Urinary bladder (tissue), 4 donors: ENCODE measurements around the gene EML4. TPM values are rescaled to one million over a fixed set of nuclear protein-coding genes. Genes with fewer than 3 reads are reported as not detected.
"Not testable (repeated sequence)": the region's sequence is repeated elsewhere in the genome, so short reads cannot be mapped to it uniquely, and the experiment has no call there.

ENCODE experiments used
- DNase-seq: peaks from one replicate; pipeline ENCODE4 v3.0.0-alpha.2; 2015; ENCODE audit errors: extremely low spot score
- H3K27ac ChIP-seq: one replicate; pipeline ENCODE4 v1.5.1; 2013; ENCODE audit warnings: low read depth, mild to moderate bottlenecking, moderate library complexity
- H3K36me3 ChIP-seq: one replicate; pipeline ENCODE4 v1.6.1; 2013; ENCODE audit warnings: mild to moderate bottlenecking, moderate library complexity; ENCODE audit not compliant: insufficient read depth
- H3K4me1 ChIP-seq: one replicate; pipeline ENCODE4 v1.6.1; 2013; ENCODE audit warnings: mild to moderate bottlenecking, moderate library complexity; ENCODE audit not compliant: insufficient read depth
- H3K4me3 ChIP-seq: one replicate; pipeline ENCODE4 v1.5.1; 2013; ENCODE audit warnings: low read depth, low read length
- WGBS: extraction: QIAGEN DNeasy Blood & Tissue Kit; methylation state at CpG from one replicate; pipeline ENCODE4 v1.1.7; 2013; 5-methylcytosine and 5-hydroxymethylcytosine counted together
- polyA plus RNA-seq: library from polyadenylated mRNA; stranded (reverse); fragments of 200-250 nt; gene quantifications from one replicate; pipeline ENCODE4 v1.2.3, GENCODE V29; 2013
- total RNA-seq: library from RNA; depleted of rRNA; stranded (reverse); fragments of >200 nt; gene quantifications from one replicate; pipeline ENCODE4 v1.2.3, GENCODE V29; 2014
- donor health status: healthy with polysubstance abuse.
- donor health status: healthy.

EML4 gene
- total and polyA plus RNA-seq, 2 donors: 11.4 to 93.6 TPM

DNA sequence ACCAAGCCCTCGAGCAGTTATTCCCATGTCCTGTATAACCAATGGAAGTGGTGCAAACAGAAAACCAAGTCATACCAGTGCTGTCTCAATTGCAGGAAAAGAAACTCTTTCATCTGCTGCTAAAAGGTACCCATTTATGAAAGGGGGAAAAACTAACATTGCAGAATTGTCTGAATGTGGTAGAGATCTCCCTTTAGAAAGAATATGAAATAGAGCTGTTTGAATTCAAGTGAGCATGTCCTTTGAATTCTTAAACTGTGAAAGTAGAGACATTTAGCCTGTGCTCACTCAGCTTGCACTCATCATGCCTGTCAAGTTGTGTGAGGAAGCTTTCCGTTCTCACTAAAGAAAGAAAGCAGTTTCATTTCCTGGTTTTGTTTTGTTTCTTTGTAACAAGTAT lies 87.4 kb downstream of the EML4 start:
- H3K4me3 ChIP-seq: no peak overlapping the region
- no peaks in the 10 kb centered on the region for H3K4me1 ChIP-seq
- H3K27ac ChIP-seq: no peak overlapping the region
- peaks cover 1% of the 10 kb centered on the region for H3K36me3 ChIP-seq
- 74% methylated on average over 2 of the region's 2 CpGs for WGBS
- no peak for DNase-seq

DNA sequence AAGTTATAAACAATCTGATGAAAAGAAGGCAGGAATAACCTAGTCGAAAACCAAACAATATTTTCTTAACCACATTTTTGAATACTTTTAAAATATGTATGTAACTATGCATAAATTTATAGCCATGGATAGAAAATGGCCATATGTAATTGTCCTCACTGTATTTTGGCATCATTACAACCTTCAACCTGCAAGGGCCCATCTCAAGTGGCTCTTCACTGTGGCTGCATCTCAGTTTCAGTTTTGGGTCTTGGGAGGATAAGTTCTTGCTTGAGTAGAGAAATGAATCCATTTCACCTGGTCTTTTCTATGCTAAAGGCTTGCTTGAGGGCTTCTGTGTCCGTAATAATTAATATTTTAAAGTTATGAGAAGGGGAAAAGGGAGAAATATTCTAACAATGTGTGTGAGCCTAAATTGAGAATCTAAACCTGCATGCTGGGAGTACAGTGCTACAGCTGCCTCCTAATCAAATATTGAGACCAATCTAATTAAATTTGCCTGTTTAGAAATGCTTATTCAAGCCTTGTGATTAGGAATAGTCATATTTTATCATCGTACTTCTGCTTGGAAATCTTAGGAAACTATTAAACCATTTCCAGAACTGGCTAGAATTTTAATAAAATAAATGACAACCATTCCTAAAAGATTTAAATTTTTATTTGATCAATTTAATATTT lies 92.5 kb downstream of the EML4 start:
- 91% methylated on average over 3 of the region's 3 CpGs for WGBS
- Histone ChIP-seq H3K27ac (no peak overlapping the region), H3K4me1 (no peaks in the 10 kb centered on the region), H3K36me3 (peaks cover 1% of the 10 kb centered on the region), H3K4me3 (no peak overlapping the region)
- no peak for DNase-seq

DNA sequence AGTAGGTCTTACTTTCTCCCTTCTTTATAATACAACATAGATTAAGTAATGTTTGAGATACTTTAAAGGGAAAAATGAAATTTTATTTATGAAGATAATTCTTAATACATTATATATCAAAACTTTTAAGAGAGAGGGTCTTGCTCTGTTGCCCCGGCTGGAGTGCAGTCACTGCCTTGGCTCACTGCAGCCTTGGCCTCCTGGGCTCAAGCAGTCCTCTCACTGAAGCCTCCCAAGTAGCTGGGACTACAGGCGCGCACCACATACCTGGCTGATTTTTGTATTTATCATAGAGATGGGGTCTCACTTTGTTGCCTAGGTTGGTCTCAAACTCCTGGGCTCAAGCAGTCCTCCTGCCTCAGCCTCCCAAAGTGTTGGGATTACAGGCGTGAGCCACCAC lies 97.1 kb downstream of the EML4 start:
- DNase-seq: no peak
- Histone ChIP-seq H3K36me3 (peaks cover 3% of the 10 kb centered on the region), H3K4me1 (no peaks in the 10 kb centered on the region), H3K27ac (no peak overlapping the region), H3K4me3 (no peak overlapping the region)
- WGBS: over 99% methylated on average over 4 of the region's 4 CpGs

DNA sequence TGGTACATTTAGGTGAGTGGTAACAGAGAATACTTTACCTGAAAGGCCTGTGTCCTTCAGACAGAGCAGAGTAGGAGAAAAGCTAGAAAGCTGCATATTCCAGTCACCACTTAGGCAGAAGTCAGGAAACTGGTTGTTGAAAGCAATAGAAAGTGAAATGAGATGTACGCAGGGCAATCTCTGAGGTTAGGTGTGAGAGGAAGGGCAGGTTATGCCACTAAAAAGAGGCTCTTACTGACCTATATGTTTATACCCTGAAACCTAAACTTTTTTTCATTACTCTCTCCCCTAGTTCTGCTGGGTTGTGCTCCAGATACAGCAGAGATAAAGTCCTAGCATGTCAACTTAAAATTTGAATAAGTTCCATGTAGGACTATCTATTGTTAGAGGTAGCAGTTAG lies 98.4 kb downstream of the EML4 start:
- no peak overlapping the region for H3K4me3 ChIP-seq
- WGBS: 91% methylated on average over 1 of the region's 1 CpG

DNA sequence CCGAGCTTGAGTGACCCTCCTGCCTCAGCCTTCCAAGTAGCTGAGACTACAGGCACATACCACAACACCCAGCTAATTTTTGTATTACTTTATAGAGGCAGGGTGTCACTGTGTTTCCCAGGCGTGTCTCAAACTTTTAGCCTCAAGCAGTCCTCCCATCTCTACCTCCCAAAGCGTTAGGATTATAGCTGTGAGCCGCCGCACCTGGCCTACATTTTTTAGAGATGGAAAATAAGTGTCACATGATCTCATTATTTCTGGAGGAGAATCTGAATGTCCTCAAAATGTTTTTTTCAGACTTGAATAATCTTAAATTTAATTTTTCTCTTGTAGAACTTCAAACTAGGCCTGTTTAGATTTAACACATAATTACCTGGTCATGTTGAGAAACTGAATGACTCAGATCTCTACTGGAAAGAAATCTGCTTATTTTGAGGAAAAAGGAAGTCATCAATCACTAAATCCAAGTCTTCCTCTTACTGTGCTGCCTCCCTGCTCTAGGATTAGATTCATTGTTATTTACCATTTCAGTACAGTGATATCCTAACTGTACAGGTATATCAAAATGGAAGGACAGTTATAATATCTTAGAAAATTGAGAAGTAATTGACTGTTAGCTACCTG lies 99.5 kb downstream of the EML4 start:
- Histone ChIP-seq H3K36me3 (peaks cover 3% of the 10 kb centered on the region), H3K4me3 (no peak overlapping the region), H3K27ac (no peak overlapping the region), H3K4me1 (no peaks in the 10 kb centered on the region)
- no peak for DNase-seq
- 94% methylated on average over 5 of the region's 5 CpGs for WGBS

More for the DNA sequence above, 98.4 kb downstream of the EML4 start:
- DNase-seq: no peak
- Histone ChIP-seq H3K4me1 (no peaks in the 10 kb centered on the region), H3K27ac (no peak overlapping the region), H3K36me3 (peaks cover 3% of the 10 kb centered on the region)

DNA sequence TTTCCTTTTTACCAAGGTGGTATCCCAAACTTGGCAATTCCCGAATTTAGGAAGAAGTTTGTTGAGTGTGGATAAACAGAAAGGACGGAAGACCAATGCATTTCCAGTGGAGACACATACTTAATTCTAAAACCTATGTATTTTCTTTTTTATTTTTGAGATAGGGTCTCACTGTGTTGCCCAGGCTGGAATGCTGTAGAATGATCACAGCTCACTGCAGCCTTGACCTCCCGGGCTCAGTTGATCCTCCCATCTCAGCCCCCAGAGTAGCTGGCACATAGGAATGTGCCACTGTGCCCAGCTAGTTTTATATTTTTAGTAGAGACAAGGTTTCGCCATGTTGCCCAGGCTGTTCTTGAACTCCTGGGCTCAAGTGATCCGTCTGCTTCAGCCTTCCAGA lies 101.6 kb downstream of the EML4 start:
- WGBS: 74% methylated on average over 5 of the region's 5 CpGs
- DNase-seq: no peak
- Histone ChIP-seq H3K27ac (peak overlapping the region; percentile 38), H3K4me1 (no peaks in the 10 kb centered on the region), H3K4me3 (no peak overlapping the region), H3K36me3 (peaks cover 3% of the 10 kb centered on the region)

DNA sequence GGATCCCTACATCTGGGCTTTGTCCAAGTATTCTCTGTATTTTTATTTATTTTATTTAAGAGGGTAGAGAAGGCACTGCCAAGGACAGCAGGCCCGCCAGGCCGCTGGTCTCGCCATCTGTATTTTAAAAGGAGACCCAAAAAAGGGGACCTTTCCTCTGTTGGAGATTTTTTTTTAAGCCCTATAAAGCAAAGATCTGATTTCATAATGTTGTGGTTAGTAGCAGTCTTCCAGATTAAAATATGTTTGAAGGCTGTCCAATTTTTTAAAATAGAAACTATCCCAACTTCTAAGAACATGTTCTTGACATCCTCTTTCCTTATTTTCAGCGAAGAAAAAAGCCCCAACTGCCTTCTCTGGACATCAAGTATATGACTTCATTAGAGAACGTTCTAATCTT lies 102.1 kb downstream of the EML4 start:
- 29% methylated on average over 5 of the region's 5 CpGs for WGBS

DNA sequence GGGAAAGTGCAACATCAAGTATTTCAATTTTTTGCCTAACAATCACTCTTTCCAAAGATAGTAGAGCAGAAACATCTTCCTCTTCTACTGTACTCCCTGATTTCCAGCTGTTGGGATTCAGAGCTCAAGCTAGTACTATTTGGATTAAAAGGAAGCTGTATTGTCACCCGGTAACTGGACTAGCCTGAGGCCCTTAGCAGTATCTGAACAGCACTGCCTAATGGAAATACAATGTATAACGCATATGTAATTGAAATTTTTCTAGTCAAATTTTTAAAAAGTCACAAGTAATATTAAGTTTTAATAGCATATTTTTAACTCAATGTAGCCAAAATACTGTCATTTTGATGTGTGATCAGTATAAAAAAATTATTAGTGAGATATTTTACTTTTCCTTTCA lies 105.7 kb downstream of the EML4 start:
- Histone ChIP-seq H3K4me1 (no peaks in the 10 kb centered on the region), H3K27ac (no peak overlapping the region), H3K4me3 (no peak overlapping the region), H3K36me3 (peaks cover 3% of the 10 kb centered on the region)
- WGBS: 88% methylated on average over 2 of the region's 2 CpGs
- no peak for DNase-seq

More for the DNA sequence above, 102.1 kb downstream of the EML4 start:
- DNase-seq, H3K36me3 ChIP-seq, H3K4me1 ChIP-seq, H3K4me3 ChIP-seq: not testable (repeated sequence)
- H3K27ac ChIP-seq: peak overlapping the region; percentile 38

DNA sequence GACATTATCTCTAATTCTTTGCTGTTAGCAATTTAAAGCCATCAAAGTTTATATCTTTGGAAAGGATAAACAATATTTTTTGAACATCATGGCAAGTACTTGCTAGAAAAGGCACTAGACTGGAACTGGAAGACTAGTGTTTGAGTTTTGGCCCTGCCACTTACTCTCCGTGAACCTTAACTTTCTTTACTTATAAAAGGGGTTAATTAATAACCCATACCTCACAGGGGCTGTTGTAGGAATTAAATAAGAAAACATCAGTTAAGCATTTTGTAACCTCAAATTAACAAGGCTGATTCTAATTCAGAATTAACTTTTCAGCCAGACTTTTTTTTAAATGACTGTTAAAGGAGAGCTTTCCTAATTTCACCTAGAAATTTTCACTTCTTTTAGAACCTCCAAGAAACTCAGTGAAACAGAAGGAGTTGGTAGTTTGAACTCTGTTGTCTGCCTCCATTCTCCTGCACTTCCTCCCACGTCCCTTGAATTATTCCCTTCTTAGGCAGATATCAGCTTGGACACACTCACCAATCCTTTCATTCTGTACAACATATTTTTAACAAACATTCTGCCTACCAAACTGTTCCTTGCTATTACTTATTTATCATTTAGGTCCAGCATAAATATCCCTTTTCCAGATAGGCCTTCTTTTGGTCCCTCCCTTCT lies 112.4 kb downstream of the EML4 start:
- WGBS: 93% methylated on average over 2 of the region's 2 CpGs
- H3K4me1 ChIP-seq: no peaks in the 10 kb centered on the region
- peaks cover 5% of the 10 kb centered on the region for H3K36me3 ChIP-seq
- no peak for DNase-seq
- no peak overlapping the region for H3K27ac ChIP-seq
- no peak overlapping the region for H3K4me3 ChIP-seq

DNA sequence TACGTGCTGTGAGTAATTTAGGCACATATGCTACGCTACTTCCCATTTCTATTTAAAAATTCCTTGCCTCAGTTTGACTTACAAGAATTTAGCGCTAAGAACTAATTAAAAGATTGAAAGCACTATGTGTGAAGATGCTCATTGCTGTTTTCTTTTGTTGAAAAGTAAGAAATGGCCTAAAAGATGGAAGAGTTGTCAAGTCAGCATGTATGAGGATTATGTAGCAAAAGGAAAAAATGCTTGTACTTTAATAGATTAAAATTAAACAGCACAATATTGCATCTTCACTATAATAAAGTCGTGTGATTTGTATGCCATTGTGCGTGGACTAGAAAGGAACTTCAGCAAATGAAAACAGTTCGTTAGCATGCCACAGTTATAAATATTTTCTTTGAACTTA lies 114.9 kb downstream of the EML4 start:
- Histone ChIP-seq H3K4me1 (no peaks in the 10 kb centered on the region), H3K27ac (no peak overlapping the region), H3K4me3 (no peak overlapping the region), H3K36me3 (peaks cover 5% of the 10 kb centered on the region)
- no peak for DNase-seq
- WGBS: 94% methylated on average over 6 of the region's 6 CpGs

DNA sequence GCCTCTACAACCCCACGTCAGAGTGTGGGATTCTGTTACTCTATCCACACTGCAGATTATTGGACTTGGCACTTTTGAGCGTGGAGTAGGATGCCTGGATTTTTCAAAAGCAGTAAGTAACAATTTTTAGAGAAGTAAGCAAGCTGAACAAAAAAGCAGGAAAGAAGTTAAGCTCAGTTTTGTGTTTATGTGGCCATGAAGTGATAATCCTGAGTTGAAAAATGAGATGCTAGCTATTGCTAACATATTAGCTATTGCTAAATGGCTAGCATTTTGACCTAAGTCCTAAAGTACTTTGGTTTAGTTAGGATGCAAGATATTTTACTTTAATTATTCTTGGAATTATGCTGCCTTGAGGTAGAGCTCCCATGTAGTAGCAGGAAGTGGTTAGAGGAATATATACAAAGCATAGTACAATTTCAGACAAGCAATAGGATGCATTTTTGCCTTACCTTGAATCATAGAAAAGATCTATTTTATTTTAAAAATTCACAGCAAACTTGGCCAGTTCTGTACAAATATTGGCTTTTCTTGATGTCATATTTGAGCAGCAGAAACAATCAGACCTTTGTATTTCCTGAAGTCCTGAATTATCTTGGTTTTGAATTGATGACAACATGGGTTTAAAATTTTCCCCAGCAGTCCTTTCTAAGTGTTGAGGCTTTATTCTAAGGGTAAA lies 117.3 kb downstream of the EML4 start:
- WGBS: 96% methylated on average over 2 of the region's 2 CpGs
- no peaks in the 10 kb centered on the region for H3K4me1 ChIP-seq
- H3K36me3 ChIP-seq: peaks cover 5% of the 10 kb centered on the region
- no peak overlapping the region for H3K4me3 ChIP-seq
- no peak overlapping the region for H3K27ac ChIP-seq
- no peak for DNase-seq

DNA sequence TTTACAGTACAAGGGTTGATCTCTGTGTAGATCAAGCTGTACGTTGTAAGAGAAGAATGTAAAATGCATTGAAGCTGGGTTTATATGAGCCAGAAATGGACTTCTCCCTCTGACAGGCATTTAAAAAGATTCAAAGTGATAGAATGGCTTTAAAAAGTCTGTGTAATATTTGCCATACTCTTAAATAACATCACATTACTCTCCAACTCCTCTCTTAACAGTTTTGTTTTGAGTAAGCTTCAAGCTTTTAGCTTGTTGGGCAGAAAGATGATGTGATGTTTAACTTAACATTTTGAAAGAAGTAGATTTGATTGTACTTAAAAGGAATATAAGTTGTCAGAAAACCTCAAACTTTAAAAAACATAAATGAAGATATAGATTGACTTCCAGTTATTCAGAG lies 119.7 kb downstream of the EML4 start:
- Histone ChIP-seq H3K36me3 (no peaks in the 10 kb centered on the region), H3K4me1 (no peaks in the 10 kb centered on the region), H3K4me3 (no peak overlapping the region), H3K27ac (no peak overlapping the region)
- WGBS: 80% methylated on average over 1 of the region's 1 CpG
- DNase-seq: no peak

DNA sequence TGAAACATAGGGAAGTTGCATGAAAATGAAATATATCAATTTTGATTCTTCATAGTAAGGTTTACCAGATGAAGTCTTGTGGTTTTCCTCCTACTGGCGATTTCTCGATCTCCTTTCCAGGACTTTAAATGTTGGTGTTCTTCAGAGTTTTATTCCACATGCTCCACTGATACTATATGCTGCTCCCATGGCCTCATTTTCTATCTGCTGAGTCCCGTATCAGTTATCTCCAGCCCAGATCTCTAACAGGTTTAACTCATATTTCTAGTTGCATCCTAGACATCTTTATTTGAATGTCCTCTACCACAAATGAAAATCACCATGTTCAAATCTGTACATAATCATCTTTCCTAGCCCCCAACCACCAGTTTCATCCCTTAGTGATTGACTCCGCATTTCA lies 120.1 kb downstream of the EML4 start:
- H3K36me3 ChIP-seq: no peaks in the 10 kb centered on the region
- no peak overlapping the region for H3K27ac ChIP-seq
- WGBS: 88% methylated on average over 4 of the region's 4 CpGs
- DNase-seq: no peak
- no peaks in the 10 kb centered on the region for H3K4me1 ChIP-seq
- no peak overlapping the region for H3K4me3 ChIP-seq

DNA sequence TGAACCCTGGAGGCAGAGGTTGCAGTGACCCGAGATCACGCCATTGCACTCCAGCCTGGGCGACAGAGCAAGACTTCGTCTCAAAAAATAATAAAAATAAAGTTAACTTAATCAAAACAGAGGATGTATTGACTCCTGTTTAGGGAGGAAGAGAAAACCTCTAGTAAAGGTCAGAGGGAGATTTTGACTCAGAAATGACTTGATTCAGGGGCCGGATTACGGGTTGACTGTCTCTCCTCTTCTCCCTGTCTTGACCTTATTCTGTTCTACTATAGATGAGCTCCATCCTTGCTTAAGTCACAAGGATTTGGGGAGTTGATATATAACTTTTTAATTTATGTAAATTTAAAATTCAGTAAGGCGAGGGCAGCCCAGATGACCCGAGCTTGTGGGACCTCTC lies 120.9 kb downstream of the EML4 start:
- Histone ChIP-seq H3K27ac (no peak overlapping the region), H3K4me3 (no peak overlapping the region), H3K36me3 (no peaks in the 10 kb centered on the region), H3K4me1 (no peaks in the 10 kb centered on the region)
- 98% methylated on average over 8 of the region's 8 CpGs for WGBS
- no peak for DNase-seq
